DOHH2 (cell line): ENCODE measurements around the gene RPL18A.

ENCODE experiments used
- H3F3A ChIP-seq: fragments of 200-600 bp; sonication (generic), shearing (Covaris generic); 2 replicates; pipeline ENCODE4 v1.6.0; 2016; ENCODE audit warnings: antibody characterized with exemption, mild to moderate bottlenecking; ENCODE audit not compliant: control insufficient read depth, insufficient read depth
- H3K27ac ChIP-seq: fragments of 200-600 bp; sonication (generic); 2 replicates; pipeline ENCODE4 v1.5.1; 2014; ENCODE audit warnings: low read depth, mild to moderate bottlenecking, low read length, moderate library complexity
- H3K27me3 ChIP-seq: fragments of 200-600 bp; sonication (generic); 2 replicates; pipeline ENCODE4 v1.6.1; 2014; ENCODE audit warnings: mild to moderate bottlenecking, low read length, mixed read lengths; ENCODE audit not compliant: control insufficient read depth
- H3K36me3 ChIP-seq: fragments of 200-600 bp; sonication (generic); 2 replicates; pipeline ENCODE4 v1.6.1; 2014; ENCODE audit warnings: mild to moderate bottlenecking, low read length, moderate library complexity, mixed read lengths; ENCODE audit not compliant: control insufficient read depth
- H3K4me1 ChIP-seq: fragments of 200-600 bp; sonication (generic); 2 replicates; pipeline ENCODE4 v1.6.1; 2014; ENCODE audit warnings: mild to moderate bottlenecking, low read length, mixed read lengths; ENCODE audit not compliant: control insufficient read depth
- H3K4me2 ChIP-seq: fragments of 200-600 bp; sonication (generic); 2 replicates; pipeline ENCODE4 v1.6.0; 2014; ENCODE audit warnings: mild to moderate bottlenecking, low read length, moderate library complexity
- H3K4me3 ChIP-seq: fragments of 200-600 bp; sonication (generic); 2 replicates; pipeline ENCODE4 v1.5.1; 2014; ENCODE audit warnings: mild to moderate bottlenecking, low read length, mixed read lengths
- H3K79me2 ChIP-seq: fragments of 200-600 bp; sonication (generic); 2 replicates; pipeline ENCODE4 v1.6.1; 2014; ENCODE audit warnings: mild to moderate bottlenecking, low read length, mixed read lengths; ENCODE audit not compliant: control insufficient read depth
- H3K9me2 ChIP-seq: fragments of 200-600 bp; sonication (generic); replicated peaks from 2 replicates; pipeline ENCODE4 v1.6.1; 2014; ENCODE audit warnings: mild to moderate bottlenecking, low read length, mixed read lengths; ENCODE audit not compliant: control insufficient read depth
- H3K9me3 ChIP-seq: fragments of 200-600 bp; sonication (generic); 2 replicates; pipeline ENCODE4 v1.6.1; 2014; ENCODE audit warnings: antibody characterized with exemption, low read length, mixed read lengths; ENCODE audit not compliant: control insufficient read depth, insufficient read depth
- H4K20me1 ChIP-seq: fragments of 200-600 bp; sonication (generic); 2 replicates; pipeline ENCODE4 v1.6.0; 2014; ENCODE audit warnings: low read depth, mild to moderate bottlenecking, antibody characterized with exemption, low read length, moderate library complexity; ENCODE audit not compliant: control insufficient read depth, insufficient read depth
- CTCF ChIP-seq: fragments of 200-600 bp; sonication (generic); IDR thresholded peaks from one replicate; pipeline ENCODE4 v1.5.1; 2014; ENCODE audit warnings: antibody characterized with exemption, mild to moderate bottlenecking, low read depth, low read length; ENCODE audit not compliant: poor library complexity, severe bottlenecking
- EZH2phosphoT487 ChIP-seq: fragments of 200-600 bp; sonication (generic); IDR thresholded peaks from 2 replicates; pipeline ENCODE4 v1.6.1; 2017; ENCODE audit warnings: borderline replicate concordance, mild to moderate bottlenecking, antibody characterized with exemption, low read length, moderate library complexity, mixed read lengths

The RPL18A gene

GRCh38 chr19:17841810-17842662, 17.7 kb upstream of the RPL18A start:
- no peak for TF ChIP-seq EZH2phosphoT487
- Histone ChIP-seq H3F3A (no peaks in the 10 kb centered on the region), H3K4me2 (no peak overlapping the region), H4K20me1 (no peaks in the 10 kb centered on the region), H3K79me2 (no peaks in the 10 kb centered on the region), H3K9me2 (no peaks in the 10 kb centered on the region), H3K27me3 (no peaks in the 10 kb centered on the region), H3K9me3 (no peaks in the 10 kb centered on the region), H3K27ac (no peak overlapping the region), H3K4me3 (no peak overlapping the region), H3K4me1 (peaks cover 2% of the 10 kb centered on the region), H3K36me3 (no peaks in the 10 kb centered on the region)

- H3K4me2 ChIP-seq: no peak overlapping the region
- peaks cover 9% of the 10 kb centered on the region for H3K4me1 ChIP-seq
- no peaks in the 10 kb centered on the region for H3K27me3 ChIP-seq
- no peak overlapping the region for H3K27ac ChIP-seq
- H4K20me1 ChIP-seq: no peaks in the 10 kb centered on the region
- no peaks in the 10 kb centered on the region for H3K9me2 ChIP-seq
- TF ChIP-seq EZH2phosphoT487: no peak
- no peak for TF ChIP-seq CTCF
- H3K79me2 ChIP-seq: no peaks in the 10 kb centered on the region
- no peak overlapping the region for H3K4me3 ChIP-seq
- no peaks in the 10 kb centered on the region for H3K9me3 ChIP-seq
- no peaks in the 10 kb centered on the region for H3K36me3 ChIP-seq
- H3F3A ChIP-seq: 0 out of 2 replicates have a peak, but pooled peaks cover 2% of the 10 kb centered on the region
Observed at GRCh38 chr19:17842663-17843291, 16.9 kb upstream of the RPL18A start.

GRCh38 chr19:17843292-17843827, 16.4 kb upstream of the RPL18A start:
- Histone ChIP-seq H4K20me1 (no peaks in the 10 kb centered on the region), H3K9me2 (no peaks in the 10 kb centered on the region), H3K9me3 (no peaks in the 10 kb centered on the region), H3K27me3 (no peaks in the 10 kb centered on the region), H3K4me2 (no peak overlapping the region), H3K36me3 (no peaks in the 10 kb centered on the region), H3F3A (0 out of 2 replicates have a peak, but pooled peaks cover 2% of the 10 kb centered on the region), H3K27ac (no peak overlapping the region), H3K79me2 (no peaks in the 10 kb centered on the region), H3K4me1 (peaks cover 15% of the 10 kb centered on the region), H3K4me3 (no peak overlapping the region)
- no peak for TF ChIP-seq CTCF
- TF ChIP-seq EZH2phosphoT487: no peak
